Heart right ventricle (tissue), 16 donors: ENCODE results near the gene SIVA1. TPM values are rescaled to one million over a fixed set of nuclear protein-coding genes. Genes with fewer than 3 reads are reported as not detected.

ENCODE experiments used
- ATAC-seq, 8 donors: fragments of 200-7000 bp; cut with Tn5 transposase; one replicate each; pipeline ENCODE4 v1.9.1; 2020; ENCODE audit warnings: mild to moderate bottlenecking in 8 of 8, moderate library complexity in 8 of 8, moderate number of reproducible peaks in 1 of 8
- DNase-seq, 2 donors: peaks; one replicate each; pipeline ENCODE4 v3.0.0-alpha.2; 2020
- H3K27ac ChIP-seq, 10 donors: fragments of 200-600 bp; sonication (generic) in 2 of 10; one replicate each; pipeline versions ENCODE4 v1.5.0 to v1.8.0; 2020 to 2022; ENCODE audit warnings: mild to moderate bottlenecking in 3 of 10
- H3K27me3 ChIP-seq, 7 donors: fragments of 200-600 bp; one replicate each; pipeline ENCODE4 v1.8.0; 2021 to 2022; ENCODE audit warnings: mild to moderate bottlenecking in 2 of 7
- H3K36me3 ChIP-seq, 9 donors: fragments of 200-600 bp; sonication (generic) in 1 of 9; one replicate each; pipeline versions ENCODE4 v1.5.0 to v1.8.0; 2020 to 2022; ENCODE audit warnings: mild to moderate bottlenecking in 2 of 9
- H3K4me1 ChIP-seq, 9 donors: fragments of 200-600 bp; sonication (generic) in 1 of 9; one replicate each; pipeline versions ENCODE4 v1.5.0 to v1.8.0; 2020 to 2022; ENCODE audit warnings: mild to moderate bottlenecking in 4 of 9
- H3K4me3 ChIP-seq, 10 donors: fragments of 200-600 bp; sonication (generic) in 2 of 10; one replicate each; pipeline versions ENCODE4 v1.5.0 to v1.8.0; 2020 to 2022; ENCODE audit warnings: mild to moderate bottlenecking in 7 of 10, moderate library complexity in 2 of 10
- H3K9me3 ChIP-seq, 11 donors: fragments of 200-600 bp in 10 of 11; sonication (generic) in 2 of 11; one replicate each; pipeline versions ENCODE4 v1.5.0 to v1.8.0; 2013 to 2022; ENCODE audit warnings: mild to moderate bottlenecking in 2 of 11, control low read depth in 1 of 11, moderate library complexity in 1 of 11
- WGBS, 2 donors: extraction: QIAGEN DNeasy Blood & Tissue Kit; methylation state at CpG; one replicate each; pipeline ENCODE4 v1.1.7; 2013; ENCODE audit warnings: inconsistent platforms in 1 of 2; 5-methylcytosine and 5-hydroxymethylcytosine counted together
- intact Hi-C, 10 donors: fragments of 100-400 bp; cut with DNase I; formaldehyde crosslinking; loops; one replicate each; pipeline versions ENCODE4 v1.11.1 to v1.14.2; 2022
- polyA plus RNA-seq, 2 donors: library from polyadenylated mRNA; stranded (reverse); fragments of 200-250 nt; gene quantifications; one replicate each; pipeline ENCODE4 v1.2.3, GENCODE V29; 2013
- total RNA-seq, 10 donors: library from RNA; stranded (reverse); fragmentation: NEBNext Ultra II Directional in 3 of 10; extraction: Animal tissue kit (Norgen Biotek cat#: 25700) in 3 of 10; gene quantifications; one replicate each; pipeline versions ENCODE4 v1.2.1 to v1.2.4, GENCODE V29; 2021 to 2023
- TF ChIP-seq, protein P1 (sequence below), 9 donors: fragments of 200-600 bp; sonication (generic) in 2 of 9; IDR thresholded peaks; one replicate each; pipeline versions ENCODE4 v1.5.0 to v1.8.0; 2021 to 2022; ENCODE audit warnings: antibody characterized with exemption in 9 of 9, mild to moderate bottlenecking in 5 of 9, moderate library complexity in 1 of 9
- donor health status: Arrhythmogenic right ventricular cardiomyopathy.
- donor health status: ischemic (EF 13 %, LVEDD 7.1; RV severe dilation, severe dysfunction).
- donor health status: healthy with polysubstance abuse.
- donor health status: DM: no; HTN: yes; CAD: no.
- donor health status: DM: no; HTN: no; CAD: no.
- donor health status: ischemic (EF 25% LVEDD 6.9; RV normal size, moderate dysfunction).
- donor health status: ischemic (EF 25% LVEDD 5.7; RV mildly dilated, moderate dysfunction).
- donor health status: healthy.
- donor health status: DM: yes; HTN: yes; CAD: no.
- donor health status: Ischemic cardiomyopathy.
- donor health status: ischemic (EF 35%, LVEDD 5.7; RV mildly dilated, moderate dysfunction).
- donor health status: nonischemic (EF 11% LVEDD 7.7; RV severe dilation, severe dysfunction).
- donor health status: DM: yes; HTN: yes; CAD: no.
- donor health status: PGD.
- donor health status: ischemic (EF 29% LVEDD 5.4; RV normal size, mild dysfunction).
- donor health status: nonischemic (EF 23%, LVEDD 6.1; RV moderate dilation, normal function).

Gene SIVA1
- total and polyA plus RNA-seq, 12 donors: 43.3 to 203 (median 53.0) TPM

GRCh38 chr14:104786091-104786586 lies 33.2 kb downstream of the SIVA1 start:
- intact Hi-C loops: loop anchor here in 1 of 10 donors (5.0 kb wide), 1 partner anchor 36 kb away; no protein-coding TSS in a partner anchor
- ATAC-seq: peak; percentile 11 to 50 (median 38)

GRCh38 chr14:104786726-104787675 lies 34.1 kb downstream of the SIVA1 start:
- WGBS, 2 donors: 85% methylated on average over 30 of the region's 30 CpGs
- Histone ChIP-seq H3K27ac (peak overlapping the region in 3 of 10 donors; percentile 15 to 87 (median 25)), H3K9me3 (no peaks in the 10 kb centered on the region), H3K36me3 (peaks cover 0 to 71% (median 4%) of the 10 kb centered on the region in 9 donors), H3K4me3 (no peak overlapping the region), H3K27me3 (no peaks in the 10 kb centered on the region), H3K4me1 (peaks cover 4 to 54% (median 37%) of the 10 kb centered on the region in 9 donors)
- DNase-seq: no peak
- intact Hi-C loops: loop anchor here in 1 of 10 donors (5.0 kb wide), 1 partner anchor 35 kb away; no protein-coding TSS in a partner anchor
- no peak for ATAC-seq
- TF ChIP-seq, protein P1, sequence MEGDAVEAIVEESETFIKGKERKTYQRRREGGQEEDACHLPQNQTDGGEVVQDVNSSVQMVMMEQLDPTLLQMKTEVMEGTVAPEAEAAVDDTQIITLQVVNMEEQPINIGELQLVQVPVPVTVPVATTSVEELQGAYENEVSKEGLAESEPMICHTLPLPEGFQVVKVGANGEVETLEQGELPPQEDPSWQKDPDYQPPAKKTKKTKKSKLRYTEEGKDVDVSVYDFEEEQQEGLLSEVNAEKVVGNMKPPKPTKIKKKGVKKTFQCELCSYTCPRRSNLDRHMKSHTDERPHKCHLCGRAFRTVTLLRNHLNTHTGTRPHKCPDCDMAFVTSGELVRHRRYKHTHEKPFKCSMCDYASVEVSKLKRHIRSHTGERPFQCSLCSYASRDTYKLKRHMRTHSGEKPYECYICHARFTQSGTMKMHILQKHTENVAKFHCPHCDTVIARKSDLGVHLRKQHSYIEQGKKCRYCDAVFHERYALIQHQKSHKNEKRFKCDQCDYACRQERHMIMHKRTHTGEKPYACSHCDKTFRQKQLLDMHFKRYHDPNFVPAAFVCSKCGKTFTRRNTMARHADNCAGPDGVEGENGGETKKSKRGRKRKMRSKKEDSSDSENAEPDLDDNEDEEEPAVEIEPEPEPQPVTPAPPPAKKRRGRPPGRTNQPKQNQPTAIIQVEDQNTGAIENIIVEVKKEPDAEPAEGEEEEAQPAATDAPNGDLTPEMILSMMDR (IDR thresholded peaks at IDR 0.05): no peak

More at GRCh38 chr14:104786091-104786586, 33.2 kb downstream of the SIVA1 start:
- TF ChIP-seq, protein P1 (IDR thresholded peaks at IDR 0.05): peak in 1 of 9 donors; percentile 10
- no peaks in the 10 kb centered on the region for H3K9me3 ChIP-seq
- peaks cover 3 to 48% (median 30%) of the 10 kb centered on the region in 9 donors for H3K4me1 ChIP-seq
- 63 to 70% methylated on average over 12 of the region's 14 CpGs for WGBS, 2 donors
- peak overlapping the region in 1 of 10 donors; percentile 87 for H3K27ac ChIP-seq
- H3K36me3 ChIP-seq: peaks cover 0 to 70% (median 0%) of the 10 kb centered on the region in 9 donors
- H3K27me3 ChIP-seq: no peaks in the 10 kb centered on the region
- no peak overlapping the region for H3K4me3 ChIP-seq
- peak in 1 of 2 donors; percentile 21 for DNase-seq

DNA sequence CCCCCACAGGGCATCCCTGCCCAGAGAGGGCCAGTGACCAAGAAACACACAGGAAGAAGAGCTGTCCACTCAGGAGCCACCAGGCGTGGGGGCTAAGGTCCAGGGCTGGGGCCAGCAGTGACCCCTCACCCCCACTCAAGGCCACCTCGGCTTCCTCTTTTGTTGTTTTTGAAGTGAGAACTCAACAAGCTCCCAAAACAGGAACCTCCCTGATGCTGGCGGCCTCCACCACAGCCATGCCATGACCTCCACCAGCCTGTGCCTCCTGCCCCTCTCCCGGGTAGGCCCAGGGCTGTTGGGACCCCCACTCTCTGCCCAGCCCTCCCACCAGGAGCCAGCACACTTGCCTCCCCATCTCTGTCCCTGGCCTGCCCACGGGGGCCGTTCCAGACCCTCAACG lies 34.8 kb downstream of the SIVA1 start:
- WGBS, 2 donors: 89 to 92% methylated on average over 7 of the region's 7 CpGs
- Histone ChIP-seq H3K27me3 (no peaks in the 10 kb centered on the region), H3K27ac (peak overlapping the region in 3 of 10 donors; percentile 10 to 87 (median 25)), H3K9me3 (no peaks in the 10 kb centered on the region), H3K36me3 (peaks cover 0 to 73% (median 4%) of the 10 kb centered on the region in 9 donors), H3K4me3 (no peak overlapping the region), H3K4me1 (peaks cover 11 to 61% (median 44%) of the 10 kb centered on the region in 9 donors)
- DNase-seq: no peak
- ATAC-seq: no peak
- TF ChIP-seq, protein P1 (IDR thresholded peaks at IDR 0.05): no peak
- intact Hi-C loops: loop anchor here in 1 of 10 donors (5.0 kb wide), 1 partner anchor 35 kb away; no protein-coding TSS in a partner anchor

GRCh38 chr14:104788161-104788818 lies 35.3 kb downstream of the SIVA1 start:
- peak overlapping the region in 3 of 10 donors; percentile 10 to 87 (median 25) for H3K27ac ChIP-seq

More at GRCh38 chr14:104788161-104788818, 35.3 kb downstream of the SIVA1 start:
- peaks cover 17 to 67% (median 50%) of the 10 kb centered on the region in 9 donors for H3K4me1 ChIP-seq
- TF ChIP-seq, protein P1 (IDR thresholded peaks at IDR 0.05): no peak
- H3K9me3 ChIP-seq: no peaks in the 10 kb centered on the region
- no peak overlapping the region for H3K4me3 ChIP-seq
- H3K36me3 ChIP-seq: peaks cover 0 to 72% (median 4%) of the 10 kb centered on the region in 9 donors
- 93 to 94% methylated on average over 14 of the region's 14 CpGs for WGBS, 2 donors
- ATAC-seq (no peak), DNase-seq (no peak)
- intact Hi-C loops: loop anchor here in 1 of 10 donors (5.0 kb wide), 1 partner anchor 34 kb away; no protein-coding TSS in a partner anchor
- no peaks in the 10 kb centered on the region for H3K27me3 ChIP-seq
